Heart right ventricle (tissue), 16 donors: ENCODE data around the gene BMAL1. TPM values are rescaled to one million over a fixed set of nuclear protein-coding genes. Genes with fewer than 3 reads are reported as not detected.

Source experiments
- ATAC-seq, 8 donors: fragments of 200-7000 bp; cut with Tn5 transposase; one replicate each; pipeline ENCODE4 v1.9.1; 2020; ENCODE audit warnings: mild to moderate bottlenecking in 8 of 8, moderate library complexity in 8 of 8, moderate number of reproducible peaks in 1 of 8
- DNase-seq, 2 donors: peaks; one replicate each; pipeline ENCODE4 v3.0.0-alpha.2; 2020
- H3K27ac ChIP-seq, 10 donors: fragments of 200-600 bp; sonication (generic) in 2 of 10; one replicate each; pipeline versions ENCODE4 v1.5.0 to v1.8.0; 2020 to 2022; ENCODE audit warnings: mild to moderate bottlenecking in 3 of 10
- H3K27me3 ChIP-seq, 7 donors: fragments of 200-600 bp; one replicate each; pipeline ENCODE4 v1.8.0; 2021 to 2022; ENCODE audit warnings: mild to moderate bottlenecking in 2 of 7
- H3K36me3 ChIP-seq, 9 donors: fragments of 200-600 bp; sonication (generic) in 1 of 9; one replicate each; pipeline versions ENCODE4 v1.5.0 to v1.8.0; 2020 to 2022; ENCODE audit warnings: mild to moderate bottlenecking in 2 of 9
- H3K4me1 ChIP-seq, 9 donors: fragments of 200-600 bp; sonication (generic) in 1 of 9; one replicate each; pipeline versions ENCODE4 v1.5.0 to v1.8.0; 2020 to 2022; ENCODE audit warnings: mild to moderate bottlenecking in 4 of 9
- H3K4me3 ChIP-seq, 10 donors: fragments of 200-600 bp; sonication (generic) in 2 of 10; one replicate each; pipeline versions ENCODE4 v1.5.0 to v1.8.0; 2020 to 2022; ENCODE audit warnings: mild to moderate bottlenecking in 7 of 10, moderate library complexity in 2 of 10
- H3K9me3 ChIP-seq, 11 donors: fragments of 200-600 bp in 10 of 11; sonication (generic) in 2 of 11; one replicate each; pipeline versions ENCODE4 v1.5.0 to v1.8.0; 2013 to 2022; ENCODE audit warnings: mild to moderate bottlenecking in 2 of 11, control low read depth in 1 of 11, moderate library complexity in 1 of 11
- WGBS, 2 donors: extraction: QIAGEN DNeasy Blood & Tissue Kit; methylation state at CpG; one replicate each; pipeline ENCODE4 v1.1.7; 2013; ENCODE audit warnings: inconsistent platforms in 1 of 2; 5-methylcytosine and 5-hydroxymethylcytosine counted together
- intact Hi-C, 10 donors: fragments of 100-400 bp; cut with DNase I; formaldehyde crosslinking; loops; one replicate each; pipeline versions ENCODE4 v1.11.1 to v1.14.2; 2022
- polyA plus RNA-seq, 2 donors: library from polyadenylated mRNA; stranded (reverse); fragments of 200-250 nt; gene quantifications; one replicate each; pipeline ENCODE4 v1.2.3, GENCODE V29; 2013
- total RNA-seq, 10 donors: library from RNA; stranded (reverse); fragmentation: NEBNext Ultra II Directional in 3 of 10; extraction: Animal tissue kit (Norgen Biotek cat#: 25700) in 3 of 10; gene quantifications; one replicate each; pipeline versions ENCODE4 v1.2.1 to v1.2.4, GENCODE V29; 2021 to 2023
- TF ChIP-seq, protein P1 (sequence below), 9 donors: fragments of 200-600 bp; sonication (generic) in 2 of 9; IDR thresholded peaks; one replicate each; pipeline versions ENCODE4 v1.5.0 to v1.8.0; 2021 to 2022; ENCODE audit warnings: antibody characterized with exemption in 9 of 9, mild to moderate bottlenecking in 5 of 9, moderate library complexity in 1 of 9
- donor health status: Arrhythmogenic right ventricular cardiomyopathy.
- donor health status: ischemic (EF 13 %, LVEDD 7.1; RV severe dilation, severe dysfunction).
- donor health status: healthy with polysubstance abuse.
- donor health status: DM: no; HTN: yes; CAD: no.
- donor health status: DM: no; HTN: no; CAD: no.
- donor health status: ischemic (EF 25% LVEDD 6.9; RV normal size, moderate dysfunction).
- donor health status: ischemic (EF 25% LVEDD 5.7; RV mildly dilated, moderate dysfunction).
- donor health status: healthy.
- donor health status: DM: yes; HTN: yes; CAD: no.
- donor health status: Ischemic cardiomyopathy.
- donor health status: ischemic (EF 35%, LVEDD 5.7; RV mildly dilated, moderate dysfunction).
- donor health status: nonischemic (EF 11% LVEDD 7.7; RV severe dilation, severe dysfunction).
- donor health status: DM: yes; HTN: yes; CAD: no.
- donor health status: PGD.
- donor health status: ischemic (EF 29% LVEDD 5.4; RV normal size, mild dysfunction).
- donor health status: nonischemic (EF 23%, LVEDD 6.1; RV moderate dilation, normal function).

The BMAL1 gene
- total and polyA plus RNA-seq, 12 donors = 2.9 to 19.9 (median 10.2) TPM

DNA sequence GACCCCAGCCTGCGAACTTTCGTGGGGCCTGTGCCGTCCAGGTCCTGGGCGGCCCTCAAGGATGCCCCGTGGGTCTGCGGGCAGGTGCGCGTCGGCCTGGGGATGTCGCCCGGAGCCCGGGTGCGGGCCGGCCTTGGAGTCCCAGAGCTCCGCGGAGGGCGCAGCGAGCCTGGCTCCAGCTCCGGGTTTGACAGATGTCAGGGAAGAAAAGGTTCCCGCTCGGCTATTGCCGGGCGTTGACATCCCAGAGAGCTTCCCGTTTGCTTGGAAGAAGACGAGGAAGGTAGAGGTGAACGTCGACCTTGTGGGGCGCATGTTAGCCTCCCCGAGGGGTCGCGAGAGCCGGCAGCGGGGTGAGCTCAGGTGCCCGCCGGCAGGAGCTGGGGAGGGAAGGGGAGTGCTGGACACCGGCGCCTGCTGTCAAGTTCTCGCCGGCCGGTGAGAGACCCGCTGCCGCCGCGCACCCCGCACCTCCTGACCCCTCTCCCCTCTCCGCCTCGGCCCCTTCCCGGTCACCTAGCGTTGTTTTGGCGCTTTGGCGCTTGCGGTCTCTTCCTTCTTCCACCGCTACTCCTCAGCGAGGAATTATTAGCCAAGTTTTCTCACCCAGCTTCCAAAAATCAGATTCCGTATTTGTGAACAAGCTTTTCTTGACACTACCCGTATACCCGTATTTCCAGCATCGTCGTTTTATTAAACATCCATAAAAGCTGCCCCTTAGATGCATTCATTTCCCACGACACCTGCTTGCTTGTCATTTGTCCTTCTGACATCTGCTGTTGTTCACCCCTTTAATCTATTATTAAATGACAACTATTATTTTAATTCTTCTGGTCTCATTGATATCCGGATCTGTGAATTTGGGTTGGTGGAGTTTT lies 1.3 kb downstream of the BMAL1 start:
- intact Hi-C loops = loop anchor here in 8 of 10 donors (2.0 to 10.0 kb wide), 5 partner anchors 38 to 66 kb away; no protein-coding TSS in a partner anchor
- Histone ChIP-seq H3K27ac (peak overlapping the region in 7 of 10 donors; percentile 77 to 96 (median 89)), H3K4me3 (peak overlapping the region; percentile 81 to 100 (median 97)), H3K36me3 (no peaks in the 10 kb centered on the region), H3K4me1 (peaks cover 0 to 44% (median 19%) of the 10 kb centered on the region in 9 donors), H3K9me3 (no peaks in the 10 kb centered on the region), H3K27me3 (peaks cover 0 to 18% (median 0%) of the 10 kb centered on the region in 7 donors)
- DNase-seq (no peak), ATAC-seq (no peak)
- TF ChIP-seq, protein P1, sequence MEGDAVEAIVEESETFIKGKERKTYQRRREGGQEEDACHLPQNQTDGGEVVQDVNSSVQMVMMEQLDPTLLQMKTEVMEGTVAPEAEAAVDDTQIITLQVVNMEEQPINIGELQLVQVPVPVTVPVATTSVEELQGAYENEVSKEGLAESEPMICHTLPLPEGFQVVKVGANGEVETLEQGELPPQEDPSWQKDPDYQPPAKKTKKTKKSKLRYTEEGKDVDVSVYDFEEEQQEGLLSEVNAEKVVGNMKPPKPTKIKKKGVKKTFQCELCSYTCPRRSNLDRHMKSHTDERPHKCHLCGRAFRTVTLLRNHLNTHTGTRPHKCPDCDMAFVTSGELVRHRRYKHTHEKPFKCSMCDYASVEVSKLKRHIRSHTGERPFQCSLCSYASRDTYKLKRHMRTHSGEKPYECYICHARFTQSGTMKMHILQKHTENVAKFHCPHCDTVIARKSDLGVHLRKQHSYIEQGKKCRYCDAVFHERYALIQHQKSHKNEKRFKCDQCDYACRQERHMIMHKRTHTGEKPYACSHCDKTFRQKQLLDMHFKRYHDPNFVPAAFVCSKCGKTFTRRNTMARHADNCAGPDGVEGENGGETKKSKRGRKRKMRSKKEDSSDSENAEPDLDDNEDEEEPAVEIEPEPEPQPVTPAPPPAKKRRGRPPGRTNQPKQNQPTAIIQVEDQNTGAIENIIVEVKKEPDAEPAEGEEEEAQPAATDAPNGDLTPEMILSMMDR (IDR thresholded peaks at IDR 0.05) = no peak
- 8 to 11% methylated on average over 60 to 61 of the region's 61 CpGs for WGBS, 2 donors

DNA sequence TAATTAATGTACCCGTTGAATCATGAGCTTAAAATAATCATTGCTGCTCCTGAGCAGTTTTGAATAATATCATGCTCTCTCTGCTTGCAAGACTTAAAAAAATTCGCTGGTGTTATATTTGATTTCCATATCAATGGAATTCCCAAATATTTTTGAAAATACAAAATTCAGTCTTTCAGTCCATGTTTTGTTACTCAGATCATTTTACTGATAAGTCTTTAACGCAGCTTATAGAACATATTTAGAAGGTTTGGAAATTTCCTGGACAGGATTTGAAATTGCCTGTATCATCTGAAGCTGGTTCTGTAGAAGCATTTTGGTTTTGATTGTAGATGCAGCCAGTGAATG lies 1.9 kb downstream of the BMAL1 start:
- TF ChIP-seq, protein P1 (IDR thresholded peaks at IDR 0.05) = no peak

DNA sequence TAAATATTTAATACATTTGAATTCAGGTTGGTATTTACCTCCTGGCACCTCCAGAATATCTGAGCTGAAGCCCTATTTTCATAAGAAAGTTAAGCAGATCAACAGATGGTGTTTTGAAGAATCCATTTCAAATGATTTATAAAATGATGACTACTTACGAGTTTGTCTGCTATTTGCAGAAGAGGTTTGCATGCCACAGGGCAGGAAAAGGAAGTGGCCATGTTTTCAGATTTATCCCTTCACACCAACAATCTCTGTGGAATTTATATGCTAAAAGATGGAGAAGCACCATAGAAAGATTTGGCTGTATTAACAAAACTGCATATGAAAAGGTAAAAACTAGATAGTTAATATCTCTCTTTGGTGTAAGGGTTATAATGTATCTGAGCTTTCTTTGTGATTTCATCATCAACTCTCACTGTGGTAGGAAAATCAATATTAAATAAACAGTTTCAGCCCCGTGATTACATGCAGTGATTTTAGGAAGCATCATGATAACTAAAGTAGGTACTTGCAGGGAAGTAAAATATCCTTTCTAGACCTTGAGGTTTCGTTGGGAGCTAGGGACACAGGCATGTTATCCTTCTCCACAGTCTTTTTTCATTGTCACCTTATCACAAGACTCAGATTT lies 2.6 kb downstream of the BMAL1 start:
- Histone ChIP-seq H3K36me3 (no peaks in the 10 kb centered on the region), H3K9me3 (no peaks in the 10 kb centered on the region), H3K27me3 (peaks cover 0 to 4% (median 0%) of the 10 kb centered on the region in 7 donors), H3K4me1 (peaks cover 0 to 44% (median 19%) of the 10 kb centered on the region in 9 donors), H3K27ac (no peak overlapping the region), H3K4me3 (peak overlapping the region in 1 of 10 donors; percentile 100)
- intact Hi-C loops = loop anchor here in 1 of 10 donors (5.0 kb wide), 1 partner anchor 52 kb away; no protein-coding TSS in a partner anchor
- 71 to 84% methylated on average over 3 of the region's 3 CpGs for WGBS, 2 donors
- ATAC-seq (no peak), DNase-seq (no peak)
- TF ChIP-seq, protein P1 (IDR thresholded peaks at IDR 0.05) = no peak

More for the DNA sequence above, 1.9 kb downstream of the BMAL1 start:
- no peaks in the 10 kb centered on the region for H3K36me3 ChIP-seq
- ATAC-seq (no peak), DNase-seq (no peak)
- H3K4me1 ChIP-seq = peaks cover 0 to 44% (median 19%) of the 10 kb centered on the region in 9 donors
- no peak overlapping the region for H3K27ac ChIP-seq
- 68 to 81% methylated on average over 3 of the region's 3 CpGs for WGBS, 2 donors
- intact Hi-C loops = loop anchor here in 8 of 10 donors (2.0 to 10.0 kb wide), 5 partner anchors 38 to 65 kb away; no protein-coding TSS in a partner anchor
- no peaks in the 10 kb centered on the region for H3K9me3 ChIP-seq
- peak overlapping the region in 3 of 10 donors; percentile 96 to 100 (median 98) for H3K4me3 ChIP-seq
- H3K27me3 ChIP-seq = peaks cover 0 to 12% (median 0%) of the 10 kb centered on the region in 7 donors

DNA sequence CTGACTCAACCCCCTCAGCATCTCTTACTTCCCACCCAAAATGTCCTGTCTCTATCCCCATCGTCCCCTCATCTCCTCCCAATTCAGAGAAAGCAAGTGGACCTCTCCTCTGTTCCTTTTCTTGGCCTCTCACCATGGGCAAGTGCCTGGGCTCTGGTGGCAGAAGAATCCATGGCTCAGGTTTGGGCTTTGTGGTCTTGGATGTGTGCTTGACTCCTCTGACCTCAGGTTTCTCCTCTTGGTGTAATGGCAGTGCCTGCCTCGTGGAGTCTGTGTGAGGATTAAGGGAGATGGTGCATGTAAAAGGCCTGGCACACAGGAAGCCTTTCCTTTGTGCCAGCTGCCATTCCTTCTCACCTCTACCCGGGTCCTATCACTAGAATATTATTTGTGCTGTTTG lies 3.2 kb downstream of the BMAL1 start:
- Histone ChIP-seq H3K4me1 (peaks cover 0 to 44% (median 19%) of the 10 kb centered on the region in 9 donors), H3K36me3 (no peaks in the 10 kb centered on the region), H3K9me3 (no peaks in the 10 kb centered on the region), H3K27me3 (no peaks in the 10 kb centered on the region), H3K27ac (no peak overlapping the region), H3K4me3 (no peak overlapping the region)
- no peak for ATAC-seq
- TF ChIP-seq, protein P1 (IDR thresholded peaks at IDR 0.05) = no peak
- intact Hi-C loops = loop anchor here in 1 of 10 donors (5.0 kb wide), 1 partner anchor 52 kb away; no protein-coding TSS in a partner anchor
- 78 to 84% methylated on average over 3 of the region's 3 CpGs for WGBS, 2 donors
- DNase-seq = no peak
